GM19455 (cell line): ENCODE data around the gene TNIP1.

ENCODE experiments used
- ATAC-seq: cut with Tn5 transposase; IDR thresholded peaks from one replicate; pipeline ENCODE4 v1.9.1; 2021; ENCODE audit not compliant: unreplicated experiment

TNIP1 gene

GRCh38 chr5:151106509-151106908 is 25.7 kb upstream of the TNIP1 start:
- no peak for ATAC-seq

- no peak for ATAC-seq
These were observed 25.2 kb upstream of the TNIP1 start for GRCh38 chr5:151106043-151106442.

- ATAC-seq: no peak
These were observed 24.7 kb upstream of the TNIP1 start for GRCh38 chr5:151105561-151105960.

GRCh38 chr5:151104795-151105194 is 24.0 kb upstream of the TNIP1 start:
- no peak for ATAC-seq

GRCh38 chr5:151101746-151102145 is 20.9 kb upstream of the TNIP1 start:
- no peak for ATAC-seq

- ATAC-seq: no peak
These were observed 20.3 kb upstream of the TNIP1 start for GRCh38 chr5:151101151-151101550.

GRCh38 chr5:151100681-151101080 is 19.8 kb upstream of the TNIP1 start:
- no peak for ATAC-seq

- no peak for ATAC-seq
These were observed 17.9 kb upstream of the TNIP1 start for GRCh38 chr5:151098768-151099121.

- ATAC-seq: peak; percentile 41
These were observed 17.3 kb upstream of the TNIP1 start for GRCh38 chr5:151097820-151098767.

GRCh38 chr5:151097061-151097460 is 16.2 kb upstream of the TNIP1 start:
- no peak for ATAC-seq

GRCh38 chr5:151096001-151096373 is 15.2 kb upstream of the TNIP1 start:
- ATAC-seq: no peak

GRCh38 chr5:151095341-151096000 is 14.6 kb upstream of the TNIP1 start:
- no peak for ATAC-seq

GRCh38 chr5:151094852-151095245 is 14.0 kb upstream of the TNIP1 start:
- ATAC-seq: no peak

GRCh38 chr5:151094030-151094851 is 13.4 kb upstream of the TNIP1 start:
- peak; percentile 68 for ATAC-seq

GRCh38 chr5:151093476-151093889 is 12.6 kb upstream of the TNIP1 start:
- ATAC-seq: peak; percentile 14

- no peak for ATAC-seq
These were observed 11.9 kb upstream of the TNIP1 start for GRCh38 chr5:151092762-151093161.

GRCh38 chr5:151089726-151090125 is 8.9 kb upstream of the TNIP1 start:
- ATAC-seq: no peak

GRCh38 chr5:151088986-151089385 is 8.2 kb upstream of the TNIP1 start:
- no peak for ATAC-seq

- ATAC-seq: no peak
These were observed 6.7 kb upstream of the TNIP1 start for GRCh38 chr5:151087486-151087885.

GRCh38 chr5:151086905-151087360 is 6.1 kb upstream of the TNIP1 start:
- peak; percentile 75 for ATAC-seq

GRCh38 chr5:151086192-151086869 is 5.5 kb upstream of the TNIP1 start:
- ATAC-seq: no peak
